Glutamatergic neuron (in vitro differentiated cells): ENCODE results near the gene WWOX. TPM values are rescaled to one million over a fixed set of nuclear protein-coding genes. Genes with fewer than 3 reads are reported as not detected.

ENCODE experiments used
- DNase-seq: peaks from one replicate; pipeline ENCODE4 v3.0.0; 2022
- H3K27ac Mint-ChIP-seq: one replicate; pipeline ENCODE4 v1.8.0; 2020; ENCODE audit warnings: mild to moderate bottlenecking, mixed read lengths, inconsistent platforms; ENCODE audit not compliant: unreplicated experiment
- H3K27me3 Mint-ChIP-seq: one replicate; pipeline ENCODE4 v1.8.0; 2020; ENCODE audit warnings: mild to moderate bottlenecking, moderate library complexity, mixed read lengths, inconsistent platforms; ENCODE audit not compliant: unreplicated experiment
- H3K36me3 Mint-ChIP-seq: one replicate; pipeline ENCODE4 v1.8.0; 2020; ENCODE audit warnings: mild to moderate bottlenecking, mixed read lengths, inconsistent platforms; ENCODE audit not compliant: unreplicated experiment
- H3K4me1 Mint-ChIP-seq: one replicate; pipeline ENCODE4 v1.8.0; 2020; ENCODE audit warnings: mild to moderate bottlenecking, low read depth, mixed read lengths, inconsistent platforms; ENCODE audit not compliant: unreplicated experiment
- H3K4me3 Mint-ChIP-seq: one replicate; pipeline ENCODE4 v1.8.0; 2020; ENCODE audit warnings: mild to moderate bottlenecking, mixed read lengths, inconsistent platforms; ENCODE audit not compliant: unreplicated experiment
- H3K9me3 Mint-ChIP-seq: one replicate; pipeline ENCODE4 v1.8.0; 2020; ENCODE audit warnings: mild to moderate bottlenecking, moderate library complexity, mixed read lengths, inconsistent platforms; ENCODE audit not compliant: unreplicated experiment
- CTCF ChIP-seq: fragments of 200-600 bp; sonication (generic); IDR thresholded peaks from one replicate; pipeline ENCODE4 v1.5.0; 2021; ENCODE audit not compliant: partially characterized antibody, unreplicated experiment
- total RNA-seq: library from RNA; stranded (reverse); fragmentation: NEBNext Ultra II Directional; extraction: Animal tissue kit (Norgen Biotek cat#: 25700); gene quantifications from one replicate; pipeline ENCODE4 v1.2.1, GENCODE V29; 2021; ENCODE audit not compliant: unreplicated experiment

WWOX gene
- total RNA-seq, 1 donor from 2014 or later: 10.3 TPM

GRCh38 chr16:78672779-78673556, 573.5 kb downstream of the WWOX start:
- no peak overlapping the region for H3K4me3 Mint-ChIP-seq
- no peak for TF ChIP-seq CTCF
- no peaks in the 10 kb centered on the region for H3K4me1 Mint-ChIP-seq
- H3K27me3 Mint-ChIP-seq: no peaks in the 10 kb centered on the region
- DNase-seq: no peak
- no peak overlapping the region for H3K27ac Mint-ChIP-seq
- H3K9me3 Mint-ChIP-seq: no peaks in the 10 kb centered on the region
- no peaks in the 10 kb centered on the region for H3K36me3 Mint-ChIP-seq

- H3K36me3 Mint-ChIP-seq: no peaks in the 10 kb centered on the region
- no peaks in the 10 kb centered on the region for H3K9me3 Mint-ChIP-seq
- DNase-seq: no peak
- no peak for TF ChIP-seq CTCF
- no peaks in the 10 kb centered on the region for H3K27me3 Mint-ChIP-seq
- no peaks in the 10 kb centered on the region for H3K4me1 Mint-ChIP-seq
- no peak overlapping the region for H3K27ac Mint-ChIP-seq
- no peak overlapping the region for H3K4me3 Mint-ChIP-seq
These were observed 574.4 kb downstream of the WWOX start for GRCh38 chr16:78673884-78674283.

- DNase-seq: no peak
- Mint-ChIP-seq H3K4me3 (no peak overlapping the region), H3K27me3 (no peaks in the 10 kb centered on the region), H3K4me1 (no peaks in the 10 kb centered on the region), H3K36me3 (no peaks in the 10 kb centered on the region), H3K9me3 (no peaks in the 10 kb centered on the region), H3K27ac (no peak overlapping the region)
- no peak for TF ChIP-seq CTCF
These were observed 575.9 kb downstream of the WWOX start for GRCh38 chr16:78675312-78675711.

GRCh38 chr16:78675951-78676792, 576.7 kb downstream of the WWOX start:
- Mint-ChIP-seq H3K27ac (no peak overlapping the region), H3K4me1 (no peaks in the 10 kb centered on the region), H3K9me3 (no peaks in the 10 kb centered on the region), H3K27me3 (no peaks in the 10 kb centered on the region), H3K36me3 (no peaks in the 10 kb centered on the region), H3K4me3 (no peak overlapping the region)
- no peak for TF ChIP-seq CTCF
- no peak for DNase-seq
